ENCODE data around the gene INA.

The INA gene

DNA sequence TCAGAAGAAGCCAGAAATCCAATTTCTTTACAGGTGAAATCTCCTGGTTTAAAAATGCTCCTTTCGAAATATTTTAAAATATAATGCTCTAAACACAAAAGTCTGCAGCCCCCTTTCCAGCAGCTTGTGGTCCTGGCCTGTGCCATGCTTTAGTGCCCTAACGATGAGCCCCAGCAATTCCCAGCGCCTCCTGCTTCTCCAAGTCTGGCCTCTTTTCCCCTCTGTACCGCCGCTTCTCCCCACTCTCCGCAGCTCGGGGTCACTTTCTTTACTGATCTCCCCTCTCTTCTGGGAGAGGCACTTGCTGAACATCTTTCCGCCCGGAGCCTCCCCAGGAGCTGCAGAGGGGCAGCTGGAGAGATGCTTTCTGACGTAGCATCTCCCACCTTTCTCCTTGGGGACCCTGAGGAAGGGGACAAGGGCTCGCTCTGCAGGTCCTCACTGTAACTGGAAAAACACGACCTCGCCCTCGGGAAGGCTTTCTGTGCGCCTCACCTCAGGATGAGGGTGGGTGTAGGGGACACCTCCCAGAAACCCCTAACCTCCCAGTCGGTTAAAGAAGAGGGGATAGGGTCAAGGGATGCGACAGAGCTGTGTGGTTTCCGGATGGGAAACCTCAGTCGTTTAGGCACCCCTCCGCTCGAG is 565 bp upstream of the INA start:
- DNase-seq, result peak; percentile 24

DNA sequence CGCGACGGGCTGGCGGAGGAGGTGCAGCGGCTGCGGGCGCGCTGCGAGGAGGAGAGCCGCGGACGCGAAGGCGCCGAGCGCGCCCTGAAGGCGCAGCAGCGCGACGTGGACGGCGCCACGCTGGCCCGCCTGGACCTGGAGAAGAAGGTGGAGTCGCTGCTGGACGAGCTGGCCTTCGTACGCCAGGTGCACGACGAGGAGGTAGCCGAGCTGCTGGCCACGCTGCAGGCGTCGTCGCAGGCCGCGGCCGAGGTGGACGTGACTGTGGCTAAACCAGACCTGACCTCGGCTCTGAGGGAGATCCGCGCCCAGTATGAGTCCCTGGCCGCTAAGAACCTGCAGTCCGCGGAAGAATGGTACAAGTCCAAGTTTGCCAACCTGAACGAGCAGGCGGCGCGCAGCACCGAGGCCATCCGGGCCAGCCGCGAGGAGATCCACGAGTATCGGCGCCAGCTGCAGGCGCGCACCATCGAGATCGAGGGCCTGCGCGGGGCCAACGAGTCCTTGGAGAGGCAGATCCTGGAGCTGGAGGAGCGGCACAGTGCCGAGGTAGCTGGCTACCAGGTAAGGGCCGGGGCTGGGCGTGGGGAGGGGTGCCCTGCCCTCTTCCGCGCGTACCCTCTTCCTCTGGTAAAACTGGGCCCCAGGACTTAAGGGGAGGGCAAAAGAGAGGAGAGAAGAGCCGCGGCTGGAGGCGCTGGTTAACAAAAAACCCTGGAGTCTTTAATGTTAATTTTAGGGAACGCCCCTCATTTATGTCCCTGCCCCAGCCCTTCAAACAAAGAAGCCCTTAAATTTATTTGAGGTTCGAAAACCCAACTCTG is 987 bp downstream of the INA start:
- no peak for DNase-seq

DNA sequence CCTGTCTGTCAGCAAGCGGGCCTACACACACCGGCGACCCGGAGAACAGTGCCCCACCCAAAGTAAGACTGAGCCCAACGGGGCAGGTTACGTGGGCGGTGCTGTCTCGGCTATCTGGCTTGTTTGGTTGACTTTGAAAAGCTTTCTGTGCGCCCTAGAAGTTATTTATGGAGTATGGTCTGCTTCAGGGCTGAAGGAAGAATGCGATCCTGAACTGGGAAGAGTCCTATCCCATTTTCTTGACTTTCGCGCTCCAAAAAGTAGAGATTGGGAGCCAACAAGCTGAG is 1.5 kb downstream of the INA start:
- no peak for DNase-seq

DNA sequence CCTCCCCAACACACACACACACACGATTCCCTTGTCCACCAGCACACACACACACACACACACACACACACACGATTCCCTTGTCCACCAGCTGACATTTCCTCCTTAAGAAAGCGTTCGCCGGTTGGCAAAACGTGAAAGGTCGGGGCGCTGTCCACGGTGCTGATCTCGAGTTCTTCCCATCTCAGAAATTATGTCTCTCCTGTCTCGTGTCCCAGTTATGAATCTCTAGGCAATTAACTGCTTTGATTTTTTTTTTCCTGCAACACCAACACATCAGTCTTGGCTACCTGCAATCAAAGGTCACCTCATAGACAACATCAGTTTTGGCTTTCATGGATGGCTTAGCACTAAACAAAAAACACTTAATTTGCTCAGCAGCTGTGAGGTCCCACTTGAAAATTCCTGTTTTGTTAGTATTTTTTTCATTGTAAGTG is 1.9 kb downstream of the INA start:
- peak; percentile 42 for DNase-seq

DNA sequence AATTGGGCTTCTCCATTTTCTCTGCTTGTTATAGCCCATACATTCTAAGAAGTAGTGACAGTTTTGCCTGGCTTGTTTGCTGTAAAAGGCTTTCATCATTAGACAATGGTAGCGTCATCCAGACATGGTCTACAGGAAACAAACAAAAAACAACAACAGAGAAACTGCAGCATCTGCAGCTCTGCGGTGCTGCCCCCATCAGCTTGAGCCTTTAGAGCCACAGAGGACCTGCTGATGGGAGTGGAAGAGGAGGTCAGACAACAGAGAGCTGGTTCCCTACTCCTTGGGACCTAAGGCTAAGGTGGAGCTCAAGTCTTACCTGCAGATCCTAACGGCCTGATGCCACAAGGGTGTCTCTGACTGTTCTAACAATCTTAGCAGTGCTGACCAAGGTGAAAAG is 3.1 kb downstream of the INA start:
- peak; percentile 8 for DNase-seq

DNA sequence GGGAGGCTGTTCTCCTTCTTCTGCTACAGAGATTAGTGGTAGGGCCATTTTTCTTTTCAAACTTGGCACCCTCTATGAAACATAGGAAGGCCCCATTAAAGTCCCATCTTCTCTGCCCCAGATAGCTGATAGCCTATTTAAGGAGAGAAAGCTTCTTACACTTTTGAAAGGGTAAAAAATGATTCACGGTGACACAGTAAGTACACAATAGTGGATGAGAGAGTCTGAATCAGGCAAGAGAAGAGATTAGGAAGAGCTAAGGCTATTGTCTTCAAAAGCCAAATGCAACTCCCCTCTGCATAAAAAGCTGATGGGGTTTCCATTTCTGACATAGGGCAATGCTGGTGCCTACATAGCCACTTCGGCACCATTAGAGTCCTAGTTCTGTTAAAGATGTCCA is 3.6 kb downstream of the INA start:
- DNase-seq, result no peak

GRCh38 chr10:103281753-103282152 is 4.8 kb downstream of the INA start:
- DNase-seq, result peak; percentile 77

GRCh38 chr10:103282961-103283360 is 6.0 kb downstream of the INA start:
- DNase-seq, result no peak

DNA sequence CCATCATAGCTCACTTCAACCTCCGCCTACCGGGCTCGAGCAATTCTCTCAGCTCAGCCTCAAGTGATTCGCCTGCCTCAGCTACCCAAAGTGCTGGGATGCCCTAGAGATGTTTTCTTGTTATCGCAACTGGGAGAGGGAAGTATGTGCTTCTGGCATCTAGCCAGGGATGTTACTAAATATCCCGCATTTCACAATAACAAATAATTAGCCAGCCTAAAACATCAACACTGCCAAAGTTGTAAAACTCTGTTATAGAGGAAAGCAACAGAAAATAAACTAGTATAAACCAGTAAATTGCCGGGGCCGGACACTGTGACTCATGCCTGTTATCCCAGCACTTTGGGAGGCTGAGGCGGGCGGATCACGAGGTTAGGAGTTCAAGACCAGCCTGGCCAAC is 7.2 kb downstream of the INA start:
- no peak for DNase-seq

DNA sequence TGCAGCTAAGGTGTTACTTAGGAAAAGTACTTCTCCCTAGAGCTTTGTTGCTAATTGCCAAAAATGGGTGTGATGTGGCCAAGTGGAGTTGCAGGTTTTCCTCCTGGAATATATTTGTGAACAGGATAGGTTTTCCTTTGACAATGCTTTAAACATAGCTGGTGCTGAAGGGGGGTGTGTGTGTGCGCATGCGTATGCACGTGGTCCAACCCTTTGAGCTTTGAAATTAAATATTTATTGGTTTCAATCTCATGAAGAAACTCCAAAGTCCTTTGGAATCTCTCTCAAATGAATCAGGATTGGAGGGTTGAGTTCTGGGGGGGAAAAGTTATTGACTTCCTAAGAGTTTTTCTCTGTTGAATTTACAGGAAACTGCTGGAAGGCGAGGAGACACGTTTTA is 11.1 kb downstream of the INA start:
- no peak for DNase-seq

- DNase-seq, result no peak
Measured at GRCh38 chr10:103291588-103291987, 14.7 kb downstream of the INA start.

- DNase-seq, result peak; percentile 9
Measured at GRCh38 chr10:103295374-103296015, 18.6 kb downstream of the INA start.

DNA sequence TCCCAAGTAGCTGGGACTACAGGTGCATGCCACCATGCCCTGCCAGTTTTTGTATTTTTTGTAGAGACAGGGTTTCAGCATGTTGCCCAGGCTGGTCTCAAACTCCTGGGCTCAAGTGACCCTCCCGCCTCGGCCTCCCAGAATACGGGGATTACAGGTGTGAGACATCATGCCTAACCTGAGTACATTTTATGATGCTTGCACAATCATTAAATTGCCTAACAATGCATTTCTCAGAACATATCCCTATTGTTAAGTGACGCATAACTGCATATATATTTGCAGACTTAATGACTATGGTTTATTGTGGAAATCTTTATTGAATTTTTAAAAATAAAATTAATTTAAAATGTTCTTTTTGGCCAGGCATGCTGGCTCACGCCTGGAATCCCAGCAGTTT is 30.7 kb downstream of the INA start:
- DNase-seq, result no peak

GRCh38 chr10:103310197-103310596 is 33.3 kb downstream of the INA start:
- no peak for DNase-seq

DNA sequence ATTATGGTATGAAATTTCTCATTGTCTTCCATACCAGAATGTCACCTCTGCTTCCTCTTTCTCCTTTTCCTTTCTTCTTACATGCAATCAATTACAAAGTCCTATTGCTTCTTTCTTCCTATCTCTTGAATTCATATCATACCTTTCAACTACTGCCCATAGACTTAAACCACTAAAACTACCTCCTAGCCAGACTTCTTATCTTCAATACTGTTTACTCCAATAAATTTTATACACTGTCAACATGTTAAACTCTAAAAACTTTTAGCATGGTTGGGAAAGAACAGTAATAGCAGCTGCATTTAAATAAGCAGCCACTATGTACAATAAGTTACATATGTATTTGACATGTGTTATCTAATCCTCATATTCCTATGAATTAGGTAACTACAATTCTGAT is 39.1 kb downstream of the INA start:
- no peak for DNase-seq

DNA sequence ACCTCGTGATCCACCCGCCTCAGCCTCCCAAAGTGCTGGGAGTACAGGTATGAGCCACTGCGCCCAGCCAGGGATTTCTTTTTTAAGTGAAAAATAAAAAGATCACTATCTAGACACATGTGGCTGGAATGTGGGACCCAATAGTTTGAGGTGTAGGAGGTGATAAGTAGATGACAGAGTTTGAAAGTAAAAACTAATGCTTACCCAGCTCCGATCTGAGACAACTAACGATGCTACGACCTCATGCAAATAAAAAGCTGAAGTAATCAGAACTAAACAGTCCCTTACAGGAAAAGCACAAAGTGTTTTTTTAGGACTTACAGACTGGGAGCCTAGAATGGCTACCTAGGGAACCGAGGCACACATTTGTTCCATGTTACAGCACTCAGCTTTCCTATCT is 51.0 kb downstream of the INA start:
- no peak for DNase-seq

GRCh38 chr10:103333934-103334520 is 57.1 kb downstream of the INA start:
- peak; percentile 2 for DNase-seq

DNA sequence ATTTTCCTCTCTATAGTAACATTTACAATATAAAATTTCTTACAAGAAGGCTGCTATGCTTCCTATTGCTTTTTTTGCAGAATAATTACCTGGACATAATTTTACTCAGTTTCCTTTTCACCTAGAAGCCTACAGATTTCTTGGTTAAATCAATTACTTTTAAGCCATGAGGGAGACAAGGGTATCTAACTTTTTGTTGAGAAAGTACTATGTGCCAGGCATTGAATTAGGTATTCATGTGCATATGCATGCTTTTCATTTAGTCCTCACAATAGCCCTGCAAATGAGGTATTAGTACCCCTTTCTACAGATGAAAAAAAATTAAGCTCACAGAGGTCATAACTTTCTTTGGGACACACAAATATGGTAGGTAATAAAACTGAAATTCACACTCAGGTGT is 57.6 kb downstream of the INA start:
- no peak for DNase-seq

DNA sequence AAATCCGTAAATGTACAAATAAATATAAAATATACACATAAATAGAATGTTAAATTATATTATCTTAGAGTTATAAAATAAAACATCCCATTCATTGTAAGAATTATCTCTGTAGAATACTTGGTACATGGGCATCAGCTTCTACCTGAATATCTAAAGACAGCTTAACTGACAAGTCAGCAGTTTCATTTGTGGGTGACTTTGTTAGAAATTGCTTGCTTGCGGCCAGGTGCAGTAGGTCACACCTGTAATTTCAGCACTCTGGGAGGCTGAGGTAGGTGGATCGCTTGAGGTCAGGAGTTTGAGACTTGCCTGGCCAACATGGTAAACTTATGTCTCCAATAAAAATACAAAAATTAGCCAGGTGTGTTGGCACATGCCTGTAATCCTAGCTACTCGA is 59.4 kb downstream of the INA start:
- no peak for DNase-seq
